ENCODE results near the gene ELFN2. TPM values are rescaled to one million over a fixed set of nuclear protein-coding genes. Genes with fewer than 3 reads are reported as not detected.

Gene ELFN2, protein sequence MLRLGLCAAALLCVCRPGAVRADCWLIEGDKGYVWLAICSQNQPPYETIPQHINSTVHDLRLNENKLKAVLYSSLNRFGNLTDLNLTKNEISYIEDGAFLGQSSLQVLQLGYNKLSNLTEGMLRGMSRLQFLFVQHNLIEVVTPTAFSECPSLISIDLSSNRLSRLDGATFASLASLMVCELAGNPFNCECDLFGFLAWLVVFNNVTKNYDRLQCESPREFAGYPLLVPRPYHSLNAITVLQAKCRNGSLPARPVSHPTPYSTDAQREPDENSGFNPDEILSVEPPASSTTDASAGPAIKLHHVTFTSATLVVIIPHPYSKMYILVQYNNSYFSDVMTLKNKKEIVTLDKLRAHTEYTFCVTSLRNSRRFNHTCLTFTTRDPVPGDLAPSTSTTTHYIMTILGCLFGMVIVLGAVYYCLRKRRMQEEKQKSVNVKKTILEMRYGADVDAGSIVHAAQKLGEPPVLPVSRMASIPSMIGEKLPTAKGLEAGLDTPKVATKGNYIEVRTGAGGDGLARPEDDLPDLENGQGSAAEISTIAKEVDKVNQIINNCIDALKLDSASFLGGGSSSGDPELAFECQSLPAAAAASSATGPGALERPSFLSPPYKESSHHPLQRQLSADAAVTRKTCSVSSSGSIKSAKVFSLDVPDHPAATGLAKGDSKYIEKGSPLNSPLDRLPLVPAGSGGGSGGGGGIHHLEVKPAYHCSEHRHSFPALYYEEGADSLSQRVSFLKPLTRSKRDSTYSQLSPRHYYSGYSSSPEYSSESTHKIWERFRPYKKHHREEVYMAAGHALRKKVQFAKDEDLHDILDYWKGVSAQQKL
- under 0.01 TPM in 1 of 2 replicates, not detected in the other for total RNA-seq

DNA sequence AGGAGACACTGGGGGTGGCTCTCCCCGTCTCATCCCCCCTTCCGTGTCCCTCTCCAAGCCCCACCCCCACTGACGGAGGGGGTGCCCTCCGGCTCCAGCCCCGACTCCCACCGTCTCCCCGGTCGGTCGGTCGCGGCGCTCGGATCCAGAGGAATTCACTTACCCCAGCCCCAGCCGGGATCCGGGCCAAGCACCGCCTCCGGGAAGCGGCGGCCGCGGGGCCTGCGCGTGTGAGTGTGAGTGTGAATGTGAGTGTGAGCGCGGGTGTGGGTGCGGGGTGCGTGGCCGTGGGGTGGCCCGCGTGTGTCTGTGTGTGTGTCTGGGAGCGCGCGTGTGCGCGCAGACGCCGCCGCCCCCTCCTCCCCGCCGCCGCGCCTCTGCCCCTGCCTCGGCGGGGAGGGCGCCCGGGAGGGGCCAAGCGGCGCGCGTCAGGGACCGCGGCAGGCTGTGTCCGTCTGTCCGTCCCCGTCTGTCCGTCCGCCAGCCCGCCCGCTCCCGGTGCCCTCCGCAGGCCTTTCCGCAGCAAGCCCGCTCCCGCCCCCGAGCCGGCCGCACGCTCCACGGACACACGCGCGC lies at the start of gene ELFN2:
Gene ELFN2, minus strand, starts transcription at position 345 of the 576 bp plus-strand sequence. CDS start 51,945 bp downstream, outside the sequence.

Other genes starting within 250 kb of the ELFN2 start
- 2.9 and 9.3 TPM in 2 replicates for gene C1QTNF6, start 239.2 kb downstream of the ELFN2 start, total RNA-seq
- 0.33 TPM in 1 of 2 replicates, not detected in the other for gene SSTR3, start 215.0 kb downstream of the ELFN2 start, total RNA-seq
- 2.8 and 4.0 TPM in 2 replicates for gene RAC2, start 183.2 kb downstream of the ELFN2 start, total RNA-seq
- 0.29 and 0.83 TPM in 2 replicates for gene CYTH4, start 145.0 kb downstream of the ELFN2 start, total RNA-seq
- gene MFNG, start 58.9 kb upstream of the ELFN2 start, total RNA-seq = 0.33 and 1.5 TPM in 2 replicates
- 2.0 and 4.1 TPM in 2 replicates for gene CARD10, start 91.9 kb upstream of the ELFN2 start, total RNA-seq
- gene CDC42EP1, start 133.0 kb upstream of the ELFN2 start, total RNA-seq = 12.4 and 22.0 TPM in 2 replicates
- not detected in 2 replicates for gene LGALS2, start 152.6 kb upstream of the ELFN2 start, total RNA-seq
- gene GGA1, start 181.4 kb upstream of the ELFN2 start, total RNA-seq = 52.3 and 53.2 TPM in 2 replicates
- 11.5 and 11.7 TPM in 2 replicates for gene SH3BP1, start 212.2 kb upstream of the ELFN2 start, total RNA-seq
- gene PDXP, start 231.2 kb upstream of the ELFN2 start, total RNA-seq = 6.4 and 9.1 TPM in 2 replicates
- gene LGALS1, start 248.2 kb upstream of the ELFN2 start, total RNA-seq = 5,552 and 9,643 TPM in 2 replicates